ENCODE measurements around the gene EIF4H. TPM values are rescaled to one million over a fixed set of nuclear protein-coding genes. Genes with fewer than 3 reads are reported as not detected.

Gene EIF4H
- total RNA-seq, 2 experiments from 2014 or later: 461 to 464 TPM

DNA sequence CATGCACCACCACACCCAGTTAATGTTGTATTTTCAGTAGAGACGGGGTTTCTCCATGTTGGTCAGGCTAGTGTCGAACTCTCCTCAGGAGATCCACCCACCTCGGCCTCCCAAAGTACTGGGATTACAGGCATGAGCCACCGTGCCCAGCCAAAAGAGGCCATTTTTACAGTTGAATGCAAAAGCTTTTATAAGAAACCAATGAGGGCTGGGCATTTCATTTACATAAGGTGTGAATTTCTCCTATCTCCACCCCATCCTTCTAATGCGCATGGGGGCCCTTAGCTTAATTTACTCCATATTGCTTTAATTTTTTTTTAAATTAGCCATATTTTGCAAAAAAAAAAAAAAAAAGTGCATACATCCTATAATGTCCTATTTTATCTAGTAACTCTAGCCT is 25.1 kb upstream of the EIF4H start:
- DNase-seq (no peak), ATAC-seq (no peak)
- no peak overlapping the region for H3K27ac Mint-ChIP-seq
- ChIA-PET CTCF (no interaction called here), POLR2A (interaction anchor here (0.6 kb wide), 1 partner anchor 221 kb away, joined by 3 read pairs; no protein-coding TSS in a partner anchor)
- intact Hi-C loops (cut with micrococcal nuclease): no loop called here
- no peaks in the 10 kb centered on the region for H3K27me3 Mint-ChIP-seq
- no peaks in the 10 kb centered on the region for H3K36me3 Mint-ChIP-seq (ENCODE audit: low read depth)
- H3K9me3 Mint-ChIP-seq: peaks cover 2% of the 10 kb centered on the region
- no peaks in the 10 kb centered on the region for H3K4me1 Mint-ChIP-seq (ENCODE audit: low read depth)
- no peak for TF ChIP-seq CTCF (IDR thresholded peaks at IDR 0.05)
- H3K4me3 Mint-ChIP-seq: no peak overlapping the region

- ATAC-seq (no peak), DNase-seq (no peak)
- no peaks in the 10 kb centered on the region for H3K36me3 Mint-ChIP-seq (ENCODE audit: low read depth)
- no peak overlapping the region for H3K27ac Mint-ChIP-seq
- peaks cover 2% of the 10 kb centered on the region for H3K9me3 Mint-ChIP-seq
- intact Hi-C loops (cut with micrococcal nuclease): no loop called here
- TF ChIP-seq CTCF (IDR thresholded peaks at IDR 0.05): no peak
- no peak overlapping the region for H3K4me3 Mint-ChIP-seq
- H3K27me3 Mint-ChIP-seq: no peaks in the 10 kb centered on the region
- ChIA-PET POLR2A (no interaction called here), CTCF (no interaction called here)
- no peaks in the 10 kb centered on the region for H3K4me1 Mint-ChIP-seq (ENCODE audit: low read depth)
Observed at GRCh38 chr7:74149603-74150002, 24.6 kb upstream of the EIF4H start.

GRCh38 chr7:74153736-74154135 is 20.4 kb upstream of the EIF4H start:
- no peaks in the 10 kb centered on the region for H3K27me3 Mint-ChIP-seq
- intact Hi-C loops (cut with micrococcal nuclease): no loop called here
- POLR2A ChIA-PET: no interaction called here
- no peaks in the 10 kb centered on the region for H3K36me3 Mint-ChIP-seq (ENCODE audit: low read depth)
- TF ChIP-seq CTCF (IDR thresholded peaks at IDR 0.05): no peak
- ATAC-seq: no peak
- no peaks in the 10 kb centered on the region for H3K4me1 Mint-ChIP-seq (ENCODE audit: low read depth)
- H3K27ac Mint-ChIP-seq: no peak overlapping the region
- H3K9me3 Mint-ChIP-seq: no peaks in the 10 kb centered on the region
- no peak for DNase-seq
- H3K4me3 Mint-ChIP-seq: no peak overlapping the region
- CTCF ChIA-PET: interaction anchor here (1.2 kb wide), 1 partner anchor 53 kb away, joined by 3 read pairs; no protein-coding TSS in a partner anchor

- POLR2A ChIA-PET: no interaction called here
Observed at GRCh38 chr7:74155810-74156395, 18.3 kb upstream of the EIF4H start.

DNA sequence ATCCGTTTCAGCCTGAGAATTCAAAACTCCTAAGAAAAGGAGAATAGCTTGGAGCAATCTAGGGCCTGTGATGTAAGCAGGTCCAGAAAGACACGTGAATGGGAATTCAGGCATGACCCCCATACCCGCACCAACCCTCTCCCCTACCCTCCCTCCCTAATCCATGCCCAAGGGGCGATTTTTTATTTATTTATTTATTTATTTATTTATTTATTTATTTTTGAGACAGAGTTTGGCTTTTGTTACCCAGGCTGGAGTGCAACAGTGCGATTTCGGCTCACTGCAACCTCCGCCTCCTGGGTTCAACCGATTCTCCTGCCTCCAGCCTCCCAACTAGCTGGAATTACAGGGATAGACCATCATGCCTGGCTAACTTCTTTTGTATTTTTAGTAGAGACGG is 16.6 kb upstream of the EIF4H start:
- intact Hi-C loops (cut with micrococcal nuclease): no loop called here
- DNase-seq (no peak), ATAC-seq (no peak)
- no peak for TF ChIP-seq CTCF (IDR thresholded peaks at IDR 0.05)
- POLR2A ChIA-PET: no interaction called here
- CTCF ChIA-PET: no interaction called here
- no peaks in the 10 kb centered on the region for H3K36me3 Mint-ChIP-seq (ENCODE audit: low read depth)
- no peak overlapping the region for H3K4me3 Mint-ChIP-seq
- no peaks in the 10 kb centered on the region for H3K27me3 Mint-ChIP-seq
- H3K9me3 Mint-ChIP-seq: no peaks in the 10 kb centered on the region
- no peaks in the 10 kb centered on the region for H3K4me1 Mint-ChIP-seq (ENCODE audit: low read depth)
- H3K27ac Mint-ChIP-seq: no peak overlapping the region

More at GRCh38 chr7:74155810-74156395, 18.3 kb upstream of the EIF4H start:
- TF ChIP-seq CTCF (IDR thresholded peaks at IDR 0.05): no peak
- H3K27me3 Mint-ChIP-seq: no peaks in the 10 kb centered on the region
- no peak overlapping the region for H3K4me3 Mint-ChIP-seq
- DNase-seq (no peak), ATAC-seq (no peak)
- CTCF ChIA-PET: no interaction called here
- H3K4me1 Mint-ChIP-seq (ENCODE audit: low read depth): no peaks in the 10 kb centered on the region
- H3K9me3 Mint-ChIP-seq: no peaks in the 10 kb centered on the region
- H3K27ac Mint-ChIP-seq: no peak overlapping the region
- intact Hi-C loops (cut with micrococcal nuclease): no loop called here
- H3K36me3 Mint-ChIP-seq (ENCODE audit: low read depth): no peaks in the 10 kb centered on the region

Measured in activated CD8-positive, alpha-beta T cell treated with anti-CD3 and anti-CD28 coated beads for 36 hours (primary cell).